ENCODE measurements around the gene NUDC. TPM values are rescaled to one million over a fixed set of nuclear protein-coding genes. Genes with fewer than 3 reads are reported as not detected.

Gene NUDC
- total and polyA plus RNA-seq, 9 of the 15 experiments (the other 6 are each of a cell fraction or from before 2014, with no cell fraction given), result 9.8 to 234 (median 149) TPM

GRCh38 chr1:26913754-26914619, 7.6 kb upstream of the NUDC start, which contains the start of gene NR0B2 (continued):
- TF ChIP-seq POLR3A (IDR thresholded peaks at IDR 0.05; ENCODE audit: borderline replicate concordance, extremely low read depth, insufficient read depth, insufficient read length) (no peak), TCF7L2 (IDR thresholded peaks at IDR 0.05; ENCODE audit: low read depth, low read length) (no peak), ZNF75A (CRISPR knock-in tag; IDR thresholded peaks at IDR 0.05) (no peak), CHD4 (IDR thresholded peaks at IDR 0.05; ENCODE audit: insufficient read depth, insufficient replicate concordance, low read depth, low read length, poor library complexity, severe bottlenecking) (no peak), CC2D1A (IDR thresholded peaks at IDR 0.05) (no peak), CEBPB (tag; IDR thresholded peaks at IDR 0.05) (no peak), NR2F6 (CRISPR knock-in tag; IDR thresholded peaks at IDR 0.05) (no peak), NR0B1 (IDR thresholded peaks at IDR 0.05; ENCODE audit: partially characterized antibody) (no peak), SIRT6 (IDR thresholded peaks at IDR 0.05; ENCODE audit: low read depth, low read length) (no peak), ZNF174 (CRISPR knock-in tag; IDR thresholded peaks at IDR 0.05) (no peak), KDM1A (IDR thresholded peaks at IDR 0.05) (no peak; a peak in 1 of 4 replicates), CSDE1 (IDR thresholded peaks at IDR 0.05) (no peak), CHD1 (IDR thresholded peaks at IDR 0.05; ENCODE audit: low read length) (no peak), MBD2 (IDR thresholded peaks at IDR 0.05; ENCODE audit: borderline replicate concordance, low read depth) (0 out of 2 replicates have a peak, but pooled peaks have one; percentile 37), GABPA (tag; conservative IDR thresholded peaks at IDR 0.05; ENCODE audit: low read depth) (no peak), PML (IDR thresholded peaks at IDR 0.05; ENCODE audit: low read length) (no peak), ZNF165 (CRISPR knock-in tag; IDR thresholded peaks at IDR 0.05; ENCODE audit: borderline replicate concordance) (no peak), ZNF184 (CRISPR knock-in tag; IDR thresholded peaks at IDR 0.05) (no peak), NCOA4 (IDR thresholded peaks at IDR 0.05; ENCODE audit: partially characterized antibody) (no peak), DMBX1 (CRISPR knock-in tag; IDR thresholded peaks at IDR 0.05; ENCODE audit: borderline replicate concordance) (peak; percentile 73; the same call in 1 of the 2 replicates), ESRRB (CRISPR knock-in tag; IDR thresholded peaks at IDR 0.05; ENCODE audit: borderline replicate concordance) (no peak), NRF1 (conservative IDR thresholded peaks at IDR 0.05 in 1 of 2, IDR thresholded peaks at IDR 0.05 in 1 of 2) (0 out of 4 replicates have a peak, but pooled peaks of 1 of the 2 experiments have one; percentile 10), NFXL1 (CRISPR knock-in tag; IDR thresholded peaks at IDR 0.05) (no peak)
- TF ChIP-seq, protein P1, sequence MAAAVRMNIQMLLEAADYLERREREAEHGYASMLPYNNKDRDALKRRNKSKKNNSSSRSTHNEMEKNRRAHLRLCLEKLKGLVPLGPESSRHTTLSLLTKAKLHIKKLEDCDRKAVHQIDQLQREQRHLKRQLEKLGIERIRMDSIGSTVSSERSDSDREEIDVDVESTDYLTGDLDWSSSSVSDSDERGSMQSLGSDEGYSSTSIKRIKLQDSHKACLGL (CRISPR knock-in tag; IDR thresholded peaks at IDR 0.05; ENCODE audit: borderline replicate concordance, poor library complexity, severe bottlenecking), result no peak
- TF ChIP-seq, protein P2, sequence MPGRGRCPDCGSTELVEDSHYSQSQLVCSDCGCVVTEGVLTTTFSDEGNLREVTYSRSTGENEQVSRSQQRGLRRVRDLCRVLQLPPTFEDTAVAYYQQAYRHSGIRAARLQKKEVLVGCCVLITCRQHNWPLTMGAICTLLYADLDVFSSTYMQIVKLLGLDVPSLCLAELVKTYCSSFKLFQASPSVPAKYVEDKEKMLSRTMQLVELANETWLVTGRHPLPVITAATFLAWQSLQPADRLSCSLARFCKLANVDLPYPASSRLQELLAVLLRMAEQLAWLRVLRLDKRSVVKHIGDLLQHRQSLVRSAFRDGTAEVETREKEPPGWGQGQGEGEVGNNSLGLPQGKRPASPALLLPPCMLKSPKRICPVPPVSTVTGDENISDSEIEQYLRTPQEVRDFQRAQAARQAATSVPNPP (IDR thresholded peaks at IDR 0.05; ENCODE audit: borderline replicate concordance, insufficient read depth, insufficient read length), result no peak
- TF ChIP-seq, protein P3, sequence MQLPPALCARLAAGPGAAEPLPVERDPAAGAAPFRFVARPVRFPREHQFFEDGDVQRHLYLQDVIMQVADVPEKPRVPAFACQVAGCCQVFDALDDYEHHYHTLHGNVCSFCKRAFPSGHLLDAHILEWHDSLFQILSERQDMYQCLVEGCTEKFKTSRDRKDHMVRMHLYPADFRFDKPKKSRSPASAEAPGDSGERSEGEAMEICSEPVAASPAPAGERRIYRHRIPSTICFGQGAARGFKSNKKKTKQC (CRISPR knock-in tag; IDR thresholded peaks at IDR 0.05), result no peak
